ENCODE results near the gene NFATC1.

NFATC1 gene

GRCh38 chr18:79548986-79549637 is 153.4 kb downstream of the NFATC1 start:
- Histone ChIP-seq H3K27ac (ENCODE audit: low read length) (no peak overlapping the region), H3K4me3 (ENCODE audit: low read depth in 1 of 2, low read length in 2 of 2) (no peak overlapping the region), H3K79me2 (ENCODE audit: insufficient read depth, low read length) (no peaks in the 10 kb centered on the region), H3K4me1 (ENCODE audit: insufficient read depth, low read length) (no peaks in the 10 kb centered on the region), H3K27me3 (ENCODE audit: insufficient read depth, low read length, poor library complexity) (no peaks in the 10 kb centered on the region), H3K4me2 (ENCODE audit: insufficient read depth, low read length) (no peak overlapping the region), H3K36me3 (ENCODE audit: insufficient read depth, low read length) (no peaks in the 10 kb centered on the region), H4K20me1 (ENCODE audit: insufficient read depth, low read length) (no peaks in the 10 kb centered on the region), H3K9ac (ENCODE audit: low read depth, low read length) (no peak overlapping the region), H3K9me3 (ENCODE audit: insufficient read depth, low read length, severe bottlenecking) (no peaks in the 10 kb centered on the region), H2AFZ (ENCODE audit: low read depth, low read length) (no peak overlapping the region)
- TF ChIP-seq CTCF (IDR thresholded peaks at IDR 0.05; ENCODE audit: borderline replicate concordance, extremely low read depth, low read length, poor library complexity, severe bottlenecking) (no peak), EZH2 (IDR thresholded peaks at IDR 0.05; ENCODE audit: borderline replicate concordance, low read depth, low read length, severe bottlenecking) (no peak)
- ATAC-seq (ENCODE audit: insufficient read depth, low read depth) (no peak), DNase-seq (no peak)

- Histone ChIP-seq H3K36me3 (ENCODE audit: insufficient read depth, low read length) (no peaks in the 10 kb centered on the region), H3K79me2 (ENCODE audit: insufficient read depth, low read length) (no peaks in the 10 kb centered on the region), H3K27me3 (ENCODE audit: insufficient read depth, low read length, poor library complexity) (no peaks in the 10 kb centered on the region), H3K4me1 (ENCODE audit: insufficient read depth, low read length) (no peaks in the 10 kb centered on the region), H3K9ac (ENCODE audit: low read depth, low read length) (no peak overlapping the region), H3K4me2 (ENCODE audit: insufficient read depth, low read length) (no peak overlapping the region), H4K20me1 (ENCODE audit: insufficient read depth, low read length) (no peaks in the 10 kb centered on the region), H3K27ac (ENCODE audit: low read length) (no peak overlapping the region), H2AFZ (ENCODE audit: low read depth, low read length) (no peak overlapping the region), H3K9me3 (ENCODE audit: insufficient read depth, low read length, severe bottlenecking) (no peaks in the 10 kb centered on the region), H3K4me3 (ENCODE audit: low read depth in 1 of 2, low read length in 2 of 2) (no peak overlapping the region)
- TF ChIP-seq EZH2 (IDR thresholded peaks at IDR 0.05; ENCODE audit: borderline replicate concordance, low read depth, low read length, severe bottlenecking) (no peak), CTCF (IDR thresholded peaks at IDR 0.05; ENCODE audit: borderline replicate concordance, extremely low read depth, low read length, poor library complexity, severe bottlenecking) (no peak)
- no peak for ATAC-seq (ENCODE audit: insufficient read depth, low read depth)
- no peak for DNase-seq
Measured at GRCh38 chr18:79549638-79550000, 153.9 kb downstream of the NFATC1 start.

GRCh38 chr18:79552140-79552631 is 156.5 kb downstream of the NFATC1 start:
- TF ChIP-seq CTCF (IDR thresholded peaks at IDR 0.05; ENCODE audit: borderline replicate concordance, extremely low read depth, low read length, poor library complexity, severe bottlenecking) (no peak), EZH2 (IDR thresholded peaks at IDR 0.05; ENCODE audit: borderline replicate concordance, low read depth, low read length, severe bottlenecking) (no peak)
- DNase-seq (no peak), ATAC-seq (ENCODE audit: insufficient read depth, low read depth) (no peak)
- Histone ChIP-seq H2AFZ (ENCODE audit: low read depth, low read length) (no peak overlapping the region), H3K4me2 (ENCODE audit: insufficient read depth, low read length) (no peak overlapping the region), H3K4me3 (ENCODE audit: low read depth in 1 of 2, low read length in 2 of 2) (no peak overlapping the region), H3K27me3 (ENCODE audit: insufficient read depth, low read length, poor library complexity) (no peaks in the 10 kb centered on the region), H3K79me2 (ENCODE audit: insufficient read depth, low read length) (no peaks in the 10 kb centered on the region), H3K9me3 (ENCODE audit: insufficient read depth, low read length, severe bottlenecking) (no peaks in the 10 kb centered on the region), H3K9ac (ENCODE audit: low read depth, low read length) (no peak overlapping the region), H3K36me3 (ENCODE audit: insufficient read depth, low read length) (no peaks in the 10 kb centered on the region), H4K20me1 (ENCODE audit: insufficient read depth, low read length) (no peaks in the 10 kb centered on the region), H3K27ac (ENCODE audit: low read length) (no peak overlapping the region), H3K4me1 (ENCODE audit: insufficient read depth, low read length) (no peaks in the 10 kb centered on the region)

All from DND-41 (cell line).